GM21529 (cell line): Measurements from ENCODE around the gene LARP1.

Experiments used
- ATAC-seq: cut with Tn5 transposase; IDR thresholded peaks from one replicate; pipeline ENCODE4 v1.9.1; 2021; ENCODE audit not compliant: unreplicated experiment

The LARP1 gene

GRCh38 chr5:154850255-154851062 lies 95.3 kb downstream of the LARP1 start, which contains the start of gene FAXDC2:
Gene FAXDC2, minus strand, starts transcription at chr5:154850603. Its CDS starts 12,425 bp downstream, at chr5:154838178.
- ATAC-seq, result no peak

GRCh38 chr5:154851351-154851750 lies 96.2 kb downstream of the LARP1 start:
- ATAC-seq, result no peak

GRCh38 chr5:154857530-154858296 lies 102.5 kb downstream of the LARP1 start:
- ATAC-seq, result peak; percentile 67

GRCh38 chr5:154858297-154858971 lies 103.3 kb downstream of the LARP1 start, which contains the start of gene CNOT8:
Gene CNOT8, plus strand, starts transcription at chr5:154858627. Its CDS starts 4,652 bp downstream, at chr5:154863279.
- ATAC-seq, result peak; percentile 70

- ATAC-seq, result peak; percentile 20
Observed at GRCh38 chr5:154858972-154859871, 104.0 kb downstream of the LARP1 start.

- no peak for ATAC-seq
Observed at GRCh38 chr5:154860123-154860522, 104.9 kb downstream of the LARP1 start.

- no peak for ATAC-seq
Observed at GRCh38 chr5:154860765-154861164, 105.6 kb downstream of the LARP1 start.

GRCh38 chr5:154861946-154862345 lies 106.8 kb downstream of the LARP1 start:
- ATAC-seq, result no peak

GRCh38 chr5:154862766-154863165 lies 107.6 kb downstream of the LARP1 start:
- no peak for ATAC-seq

- ATAC-seq, result no peak
Observed at GRCh38 chr5:154863291-154864080, 108.3 kb downstream of the LARP1 start.

GRCh38 chr5:154865466-154866184 lies 110.4 kb downstream of the LARP1 start:
- no peak for ATAC-seq

- ATAC-seq, result no peak
Observed at GRCh38 chr5:154866841-154867240, 111.7 kb downstream of the LARP1 start.
